ENCODE data around the gene STAU1.

DNA sequence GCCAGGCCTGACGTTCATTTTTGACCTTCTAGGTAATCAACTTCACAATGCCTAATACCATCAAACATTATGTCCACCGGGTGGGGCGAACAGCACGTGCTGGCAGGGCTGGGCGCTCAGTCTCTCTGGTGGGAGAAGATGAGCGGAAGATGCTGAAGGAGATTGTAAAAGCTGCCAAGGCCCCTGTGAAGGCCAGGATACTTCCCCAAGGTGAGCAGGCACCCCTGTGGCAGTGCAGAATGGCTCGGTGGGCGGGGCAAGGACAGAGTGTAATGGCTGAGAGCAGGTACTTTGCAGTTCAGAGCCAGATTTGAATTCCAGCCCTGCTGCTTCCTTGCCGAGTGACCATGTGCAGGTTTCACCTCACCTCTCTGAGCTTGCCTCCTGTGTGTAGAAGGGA lies 48.2 kb upstream of the STAU1 start:
- TF ChIP-seq BRF2 (CRISPR knock-in tag; IDR thresholded peaks at IDR 0.05) (no peak), JARID2 (CRISPR knock-in tag; IDR thresholded peaks at IDR 0.05; ENCODE audit: insufficient replicate concordance) (no peak), ZBTB33 (CRISPR knock-in tag; IDR thresholded peaks at IDR 0.05) (no peak), ZNF652 (CRISPR knock-in tag; IDR thresholded peaks at IDR 0.05; ENCODE audit: borderline replicate concordance, low read depth) (no peak), CREM (IDR thresholded peaks at IDR 0.05) (no peak), CREM (CRISPR knock-in tag; IDR thresholded peaks at IDR 0.05) (no peak), IRF2 (CRISPR knock-in tag; IDR thresholded peaks at IDR 0.05) (no peak), ZNF766 (CRISPR knock-in tag; IDR thresholded peaks at IDR 0.05; ENCODE audit: borderline replicate concordance) (no peak)
- TF ChIP-seq, protein P1, sequence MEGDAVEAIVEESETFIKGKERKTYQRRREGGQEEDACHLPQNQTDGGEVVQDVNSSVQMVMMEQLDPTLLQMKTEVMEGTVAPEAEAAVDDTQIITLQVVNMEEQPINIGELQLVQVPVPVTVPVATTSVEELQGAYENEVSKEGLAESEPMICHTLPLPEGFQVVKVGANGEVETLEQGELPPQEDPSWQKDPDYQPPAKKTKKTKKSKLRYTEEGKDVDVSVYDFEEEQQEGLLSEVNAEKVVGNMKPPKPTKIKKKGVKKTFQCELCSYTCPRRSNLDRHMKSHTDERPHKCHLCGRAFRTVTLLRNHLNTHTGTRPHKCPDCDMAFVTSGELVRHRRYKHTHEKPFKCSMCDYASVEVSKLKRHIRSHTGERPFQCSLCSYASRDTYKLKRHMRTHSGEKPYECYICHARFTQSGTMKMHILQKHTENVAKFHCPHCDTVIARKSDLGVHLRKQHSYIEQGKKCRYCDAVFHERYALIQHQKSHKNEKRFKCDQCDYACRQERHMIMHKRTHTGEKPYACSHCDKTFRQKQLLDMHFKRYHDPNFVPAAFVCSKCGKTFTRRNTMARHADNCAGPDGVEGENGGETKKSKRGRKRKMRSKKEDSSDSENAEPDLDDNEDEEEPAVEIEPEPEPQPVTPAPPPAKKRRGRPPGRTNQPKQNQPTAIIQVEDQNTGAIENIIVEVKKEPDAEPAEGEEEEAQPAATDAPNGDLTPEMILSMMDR (CRISPR knock-in tag; IDR thresholded peaks at IDR 0.05) = no peak
- TF ChIP-seq, protein P2, sequence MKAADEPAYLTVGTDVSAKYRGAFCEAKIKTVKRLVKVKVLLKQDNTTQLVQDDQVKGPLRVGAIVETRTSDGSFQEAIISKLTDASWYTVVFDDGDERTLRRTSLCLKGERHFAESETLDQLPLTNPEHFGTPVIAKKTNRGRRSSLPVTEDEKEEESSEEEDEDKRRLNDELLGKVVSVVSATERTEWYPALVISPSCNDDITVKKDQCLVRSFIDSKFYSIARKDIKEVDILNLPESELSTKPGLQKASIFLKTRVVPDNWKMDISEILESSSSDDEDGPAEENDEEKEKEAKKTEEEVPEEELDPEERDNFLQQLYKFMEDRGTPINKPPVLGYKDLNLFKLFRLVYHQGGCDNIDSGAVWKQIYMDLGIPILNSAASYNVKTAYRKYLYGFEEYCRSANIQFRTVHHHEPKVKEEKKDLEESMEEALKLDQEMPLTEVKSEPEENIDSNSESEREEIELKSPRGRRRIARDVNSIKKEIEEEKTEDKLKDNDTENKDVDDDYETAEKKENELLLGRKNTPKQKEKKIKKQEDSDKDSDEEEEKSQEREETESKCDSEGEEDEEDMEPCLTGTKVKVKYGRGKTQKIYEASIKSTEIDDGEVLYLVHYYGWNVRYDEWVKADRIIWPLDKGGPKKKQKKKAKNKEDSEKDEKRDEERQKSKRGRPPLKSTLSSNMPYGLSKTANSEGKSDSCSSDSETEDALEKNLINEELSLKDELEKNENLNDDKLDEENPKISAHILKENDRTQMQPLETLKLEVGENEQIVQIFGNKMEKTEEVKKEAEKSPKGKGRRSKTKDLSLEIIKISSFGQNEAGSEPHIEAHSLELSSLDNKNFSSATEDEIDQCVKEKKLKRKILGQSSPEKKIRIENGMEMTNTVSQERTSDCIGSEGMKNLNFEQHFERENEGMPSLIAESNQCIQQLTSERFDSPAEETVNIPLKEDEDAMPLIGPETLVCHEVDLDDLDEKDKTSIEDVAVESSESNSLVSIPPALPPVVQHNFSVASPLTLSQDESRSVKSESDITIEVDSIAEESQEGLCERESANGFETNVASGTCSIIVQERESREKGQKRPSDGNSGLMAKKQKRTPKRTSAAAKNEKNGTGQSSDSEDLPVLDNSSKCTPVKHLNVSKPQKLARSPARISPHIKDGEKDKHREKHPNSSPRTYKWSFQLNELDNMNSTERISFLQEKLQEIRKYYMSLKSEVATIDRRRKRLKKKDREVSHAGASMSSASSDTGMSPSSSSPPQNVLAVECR (CRISPR knock-in tag; IDR thresholded peaks at IDR 0.05; ENCODE audit: borderline replicate concordance) = no peak
